WTC11 (cell line): ENCODE results near the gene EXD3. TPM values are rescaled to one million over a fixed set of nuclear protein-coding genes. Genes with fewer than 3 reads are reported as not detected.

ENCODE experiments used
- ATAC-seq: fragments of 200-7000 bp; cut with Tn5 transposase; 2 replicates; pipeline ENCODE4 v1.10.0; 2021; ENCODE audit warnings: mild to moderate bottlenecking, moderate library complexity
- CTCF ChIA-PET: fragments of 300-600 bp; sonication (Branson Sonifier 250); formaldehyde crosslinking; loops from one replicate; lab custom pipeline; 2021; ENCODE audit warnings: antibody characterized with exemption; lab: Charles Lee
- POLR2A ChIA-PET: fragments of 350-600 bp; sonication (Branson Sonifier 250); formaldehyde crosslinking; loops from one replicate; lab custom pipeline; 2021; ENCODE audit warnings: antibody characterized with exemption; lab: Charles Lee
- DNase-seq: peaks from one replicate; pipeline ENCODE4 v3.0.0; 2021; ENCODE audit warnings: low spot score
- H3K27ac Mint-ChIP-seq: 2 replicates; pipeline ENCODE4 v1.8.0; 2021; ENCODE audit warnings: mixed read lengths
- H3K27me3 Mint-ChIP-seq: 2 replicates; pipeline ENCODE4 v1.8.0; 2021; ENCODE audit warnings: low read depth, mild to moderate bottlenecking, moderate library complexity, mixed read lengths
- H3K36me3 Mint-ChIP-seq: 2 replicates; pipeline ENCODE4 v1.8.0; 2021; ENCODE audit warnings: mixed read lengths
- H3K4me1 Mint-ChIP-seq: 2 replicates; pipeline ENCODE4 v1.8.0; 2022; ENCODE audit warnings: mixed read lengths
- H3K4me3 Mint-ChIP-seq: 2 replicates; pipeline ENCODE4 v1.8.0; 2021; ENCODE audit warnings: mild to moderate bottlenecking, moderate library complexity, mixed read lengths
- H3K9me3 Mint-ChIP-seq: 2 replicates; pipeline ENCODE4 v1.8.0; 2021; ENCODE audit warnings: mixed read lengths
- ATF2 ChIP-seq: sonication (generic); formaldehyde crosslinking; IDR thresholded peaks from 2 replicates; pipeline ENCODE4 v1.8.1; 2022; ENCODE audit warnings: low read depth, missing genetic modification reagents, borderline replicate concordance
- ATF3 ChIP-seq: sonication (generic); formaldehyde crosslinking; conservative IDR thresholded peaks from 2 replicates; pipeline ENCODE4 v1.8.1; 2022; ENCODE audit warnings: mild to moderate bottlenecking, missing genetic modification reagents
- CBFB ChIP-seq: sonication (generic); formaldehyde crosslinking; IDR thresholded peaks from 2 replicates; pipeline ENCODE4 v1.8.1; 2022; ENCODE audit warnings: mild to moderate bottlenecking, low read depth, missing genetic modification reagents
- HMGA2 ChIP-seq: fragments of 250-450 bp; sonication (Bioruptor Pico); IDR thresholded peaks from 2 replicates; pipeline ENCODE4 v1.4.0; 2021; ENCODE audit warnings: mild to moderate bottlenecking, moderate library complexity
- JAZF1 ChIP-seq: fragments of 250-450 bp; sonication (Bioruptor Pico); IDR thresholded peaks from 2 replicates; pipeline ENCODE4 v1.9.0; 2021; ENCODE audit warnings: moderate library complexity, mild to moderate bottlenecking, inconsistent platforms
- MAX ChIP-seq: sonication (generic); formaldehyde crosslinking; IDR thresholded peaks from 2 replicates; pipeline ENCODE4 v1.8.0; 2022; ENCODE audit warnings: mild to moderate bottlenecking, missing genetic modification reagents
- NFE2L1 ChIP-seq: sonication (generic); formaldehyde crosslinking; IDR thresholded peaks from 2 replicates; pipeline ENCODE4 v1.8.1; 2023; ENCODE audit warnings: missing genetic modification reagents
- PRDM15 ChIP-seq: sonication (generic); formaldehyde crosslinking; IDR thresholded peaks from 2 replicates; pipeline ENCODE4 v1.8.0; 2022; ENCODE audit warnings: missing genetic modification reagents
- PRRX2 ChIP-seq: fragments of 250-450 bp; sonication (Bioruptor Pico); IDR thresholded peaks from 2 replicates; pipeline ENCODE4 v1.8.0; 2021; ENCODE audit warnings: mild to moderate bottlenecking
- SP1 ChIP-seq: sonication (generic); formaldehyde crosslinking; conservative IDR thresholded peaks from 2 replicates; pipeline ENCODE4 v1.8.1; 2022; ENCODE audit warnings: missing genetic modification reagents
- TEAD1 ChIP-seq: sonication (generic); formaldehyde crosslinking; IDR thresholded peaks from 2 replicates; pipeline ENCODE4 v1.8.0; 2022; ENCODE audit warnings: mild to moderate bottlenecking, missing genetic modification reagents
- TEAD4 ChIP-seq: sonication (generic); formaldehyde crosslinking; IDR thresholded peaks from 2 replicates; pipeline ENCODE4 v1.8.0; 2022; ENCODE audit warnings: mild to moderate bottlenecking, missing genetic modification reagents
- USF1 ChIP-seq: sonication (generic); formaldehyde crosslinking; IDR thresholded peaks from 2 replicates; pipeline ENCODE4 v1.8.0; 2022; ENCODE audit warnings: mild to moderate bottlenecking, missing genetic modification reagents
- ZNF281 ChIP-seq: sonication (generic); formaldehyde crosslinking; IDR thresholded peaks from 2 replicates; pipeline ENCODE4 v1.8.0; 2023; ENCODE audit warnings: mild to moderate bottlenecking, missing genetic modification reagents
- ZNF396 ChIP-seq: fragments of 250-450 bp; sonication (Bioruptor Pico); IDR thresholded peaks from 2 replicates; pipeline ENCODE4 v1.8.0; 2021; ENCODE audit warnings: mild to moderate bottlenecking, moderate library complexity, borderline replicate concordance
- ZNF425 ChIP-seq: fragments of 250-450 bp; sonication (Bioruptor Pico); conservative IDR thresholded peaks from 2 replicates; pipeline ENCODE4 v1.9.0; 2021; ENCODE audit warnings: mild to moderate bottlenecking
- ZNF532 ChIP-seq: fragments of 250-450 bp; sonication (Bioruptor Pico); IDR thresholded peaks from 2 replicates; pipeline ENCODE4 v1.9.0; 2021; ENCODE audit warnings: mild to moderate bottlenecking, borderline replicate concordance
- ZNF671 ChIP-seq: fragments of 250-450 bp; sonication (Bioruptor Pico); IDR thresholded peaks from 2 replicates; pipeline ENCODE4 v1.8.0; 2021; ENCODE audit warnings: mild to moderate bottlenecking
- total RNA-seq: library from RNA; stranded (reverse); gene quantifications from 3 replicates; pipeline ENCODE4 v1.2.3, GENCODE V29; 2021

EXD3 gene
- total RNA-seq, 1 experiment from 2014 or later, result 21.2 TPM

GRCh38 chr9:137432687-137433348, 9.9 kb upstream of the EXD3 start:
- ChIA-PET CTCF (interaction anchor here (1.6 to 2.1 kb wide), 2 partner anchors 10 to 146 kb away, joined by 6 to 7 read pairs; partner anchors contain the start of gene EXD3), POLR2A (no interaction called here)
- DNase-seq, result no peak
- H3K36me3 Mint-ChIP-seq, result no peaks in the 10 kb centered on the region
- no peaks in the 10 kb centered on the region for H3K27me3 Mint-ChIP-seq
- ATAC-seq, result no peak
- no peaks in the 10 kb centered on the region for H3K9me3 Mint-ChIP-seq
- no peak overlapping the region for H3K27ac Mint-ChIP-seq
- TF ChIP-seq SP1 (CRISPR knock-in tag), result no peak
- no peak for TF ChIP-seq ATF3 (CRISPR knock-in tag)
- no peak for TF ChIP-seq ZNF532 (CRISPR knock-in tag)
- TF ChIP-seq JAZF1 (CRISPR knock-in tag), result no peak
- TF ChIP-seq CBFB (CRISPR knock-in tag), result no peak
- H3K4me3 Mint-ChIP-seq, result no peak overlapping the region
- H3K4me1 Mint-ChIP-seq, result no peaks in the 10 kb centered on the region

- CTCF ChIA-PET, result interaction anchor here (1.3 to 1.7 kb wide), 2 partner anchors 9 to 129 kb away, joined by 3 read pairs; partner anchors contain the start of genes EXD3 and NRARP
- Mint-ChIP-seq H3K27ac (no peak overlapping the region), H3K9me3 (no peaks in the 10 kb centered on the region), H3K4me1 (no peaks in the 10 kb centered on the region), H3K4me3 (no peak overlapping the region), H3K27me3 (no peaks in the 10 kb centered on the region), H3K36me3 (no peaks in the 10 kb centered on the region)
- POLR2A ChIA-PET, result no interaction called here
- no peak for ATAC-seq
- no peak for DNase-seq
- TF ChIP-seq PRDM15 (CRISPR knock-in tag) (no peak), ZNF396 (CRISPR knock-in tag) (no peak), PRRX2 (CRISPR knock-in tag) (no peak), ZNF671 (CRISPR knock-in tag) (no peak), ZNF425 (CRISPR knock-in tag) (no peak), TEAD1 (CRISPR knock-in tag) (no peak), HMGA2 (CRISPR knock-in tag) (no peak), MAX (no peak), ZNF281 (CRISPR knock-in tag) (no peak), ATF2 (CRISPR knock-in tag) (no peak), USF1 (CRISPR knock-in tag) (no peak), TEAD4 (no peak), NFE2L1 (CRISPR knock-in tag) (no peak), JAZF1 (CRISPR knock-in tag) (no peak)
Observed at GRCh38 chr9:137431416-137431931, 8.5 kb upstream of the EXD3 start.
